Measurements from ENCODE around the gene L3MBTL4. TPM values are rescaled to one million over a fixed set of nuclear protein-coding genes. Genes with fewer than 3 reads are reported as not detected.
A peak's percentile ranks its signal among the peaks of the same experiment; 100 is the strongest.

L3MBTL4 gene
- total and polyA plus RNA-seq, 4 donors, result 0.26 to 4.2 (median 2.0) TPM

DNA sequence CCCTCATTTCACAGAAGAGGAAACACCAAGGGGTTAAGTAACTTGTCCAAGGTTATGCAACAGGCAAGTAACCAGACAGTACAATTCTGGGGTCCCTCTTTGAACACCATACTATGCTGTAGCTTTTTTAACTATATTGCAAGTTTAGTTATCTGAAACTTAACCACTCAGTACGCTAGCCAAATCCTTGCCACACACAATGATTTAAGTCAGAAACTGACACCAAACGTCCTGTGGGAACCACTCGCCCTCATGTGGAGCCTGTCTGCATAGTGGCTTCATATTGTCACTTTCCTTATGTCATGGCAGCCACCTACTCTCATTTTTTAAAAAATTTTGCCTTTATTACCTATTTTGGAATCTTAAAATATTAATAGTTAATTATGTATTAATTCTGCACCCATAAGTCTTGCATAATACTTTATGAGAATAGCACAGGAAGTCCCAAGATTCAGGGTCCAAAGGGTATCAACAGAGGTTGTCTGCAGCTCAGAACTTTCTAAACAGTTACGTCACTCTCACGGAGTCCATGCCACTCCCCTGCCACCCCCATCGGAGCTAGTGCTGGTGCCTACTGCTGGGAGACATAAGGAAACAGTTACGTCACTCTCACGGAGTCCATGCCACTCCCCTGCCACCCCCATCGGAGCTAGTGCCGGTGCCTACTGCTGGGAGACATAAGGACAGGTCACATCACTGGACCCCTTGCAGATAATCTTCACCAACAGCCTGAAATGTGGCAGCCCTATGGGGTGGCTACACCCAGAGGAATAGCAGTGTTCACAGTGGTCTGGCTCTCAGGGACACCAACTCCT, 99.0 kb downstream of the L3MBTL4 start:
- no peak for ATAC-seq (ENCODE audit: low FRiP score)
- H3K4me3 ChIP-seq (ENCODE audit: low read length in 2 of 2), result no peak overlapping the region

DNA sequence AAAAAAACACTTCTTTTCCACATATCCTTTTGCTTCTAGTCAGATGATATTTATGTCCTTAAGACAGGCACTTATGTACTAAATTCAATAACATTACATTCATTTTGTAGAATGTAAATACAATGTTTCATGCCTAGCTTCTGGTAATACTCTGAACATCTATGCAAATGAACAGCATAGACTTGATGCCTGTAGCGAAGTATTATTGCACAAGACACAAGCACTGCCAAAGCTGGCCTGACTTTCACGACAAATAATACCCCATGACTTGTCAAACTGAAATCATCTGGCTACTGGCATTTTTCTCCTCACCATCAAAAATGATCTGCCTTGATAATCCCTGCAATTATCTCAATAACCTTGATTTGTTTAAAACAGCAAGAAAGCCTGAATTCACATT, 101.3 kb downstream of the L3MBTL4 start:
- DNase-seq, result no peak
- H3K36me3 ChIP-seq (ENCODE audit: control insufficient read depth in 1 of 2, insufficient read depth in 2 of 2, low read length in 1 of 2), result no peaks in the 10 kb centered on the region
- WGBS, 2 donors, result 71 to 77% methylated on average over 2 of the region's 2 CpGs
- H3K4me1 ChIP-seq (ENCODE audit: control insufficient read depth in 1 of 2, insufficient read depth in 2 of 2, low read length in 2 of 2), result no peaks in the 10 kb centered on the region
- H3K4me3 ChIP-seq (ENCODE audit: low read length in 2 of 2), result no peak overlapping the region
- no peaks in the 10 kb centered on the region for H3K9me3 ChIP-seq (ENCODE audit: control insufficient read depth, low read length)
- intact Hi-C loops (cut with DNase I), result no loop called here
- no peak for ATAC-seq (ENCODE audit: low FRiP score)
- no peaks in the 10 kb centered on the region for H3K27me3 ChIP-seq (ENCODE audit: control insufficient read depth in 1 of 2, insufficient read depth in 2 of 2, low read length in 1 of 2)
- no peak overlapping the region for H3K27ac ChIP-seq (ENCODE audit: low read depth in 1 of 2, low read length in 2 of 2)

More for the DNA sequence above, 99.0 kb downstream of the L3MBTL4 start:
- intact Hi-C loops (cut with DNase I), result no loop called here
- Histone ChIP-seq H3K36me3 (ENCODE audit: control insufficient read depth in 1 of 2, insufficient read depth in 2 of 2, low read length in 1 of 2) (no peaks in the 10 kb centered on the region), H3K27me3 (ENCODE audit: control insufficient read depth in 1 of 2, insufficient read depth in 2 of 2, low read length in 1 of 2) (no peaks in the 10 kb centered on the region), H3K27ac (ENCODE audit: low read depth in 1 of 2, low read length in 2 of 2) (no peak overlapping the region), H3K4me1 (ENCODE audit: control insufficient read depth in 1 of 2, insufficient read depth in 2 of 2, low read length in 2 of 2) (no peaks in the 10 kb centered on the region), H3K9me3 (ENCODE audit: control insufficient read depth, low read length) (no peaks in the 10 kb centered on the region)
- WGBS, 2 donors, result 43 to 52% methylated on average over 10 of the region's 10 CpGs
- DNase-seq, result no peak

DNA sequence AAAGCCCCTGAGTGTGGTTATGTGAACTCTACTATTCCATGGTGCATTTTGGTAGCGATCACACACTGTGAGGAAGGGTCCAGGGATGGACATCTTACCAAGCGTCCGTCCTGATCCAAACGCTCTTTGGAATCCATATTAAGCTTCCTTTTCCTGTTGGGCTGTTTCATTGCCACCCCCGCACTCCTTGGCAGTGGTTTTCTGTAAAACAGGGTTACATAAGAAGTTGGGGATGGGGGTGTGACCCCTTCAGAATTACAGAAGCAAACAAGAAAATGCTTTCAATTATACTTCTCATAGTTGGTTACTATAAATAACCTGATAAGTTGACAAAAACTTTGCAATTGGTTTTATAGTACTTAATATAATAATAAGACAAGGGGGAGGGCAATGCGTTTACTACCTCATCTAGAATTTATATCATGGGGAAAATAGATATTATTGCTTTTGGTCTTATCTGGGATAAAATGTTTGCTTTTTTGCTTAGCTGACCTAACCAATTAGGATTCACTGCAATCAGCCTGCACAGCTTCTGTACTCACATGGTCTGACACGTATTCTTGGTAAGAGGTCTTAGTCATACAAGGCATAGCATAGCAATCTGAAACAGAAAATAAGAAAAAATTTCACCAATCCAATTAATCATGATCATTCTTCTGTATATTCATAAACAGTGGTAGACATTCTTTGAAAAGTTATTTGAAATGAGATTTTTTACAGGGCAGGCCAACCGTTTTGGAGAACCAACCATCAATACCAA, 103.1 kb downstream of the L3MBTL4 start:
- intact Hi-C loops (cut with DNase I), result no loop called here
- H3K27ac ChIP-seq (ENCODE audit: low read depth in 1 of 2, low read length in 2 of 2), result no peak overlapping the region
- no peaks in the 10 kb centered on the region for H3K9me3 ChIP-seq (ENCODE audit: control insufficient read depth, low read length)
- no peak for DNase-seq
- no peaks in the 10 kb centered on the region for H3K27me3 ChIP-seq (ENCODE audit: control insufficient read depth in 1 of 2, insufficient read depth in 2 of 2, low read length in 1 of 2)
- H3K4me3 ChIP-seq (ENCODE audit: low read length in 2 of 2), result no peak overlapping the region
- H3K36me3 ChIP-seq (ENCODE audit: control insufficient read depth in 1 of 2, insufficient read depth in 2 of 2, low read length in 1 of 2), result no peaks in the 10 kb centered on the region
- 72 to 80% methylated on average over 8 of the region's 8 CpGs for WGBS, 2 donors
- no peaks in the 10 kb centered on the region for H3K4me1 ChIP-seq (ENCODE audit: control insufficient read depth in 1 of 2, insufficient read depth in 2 of 2, low read length in 2 of 2)
- ATAC-seq (ENCODE audit: low FRiP score), result no peak

DNA sequence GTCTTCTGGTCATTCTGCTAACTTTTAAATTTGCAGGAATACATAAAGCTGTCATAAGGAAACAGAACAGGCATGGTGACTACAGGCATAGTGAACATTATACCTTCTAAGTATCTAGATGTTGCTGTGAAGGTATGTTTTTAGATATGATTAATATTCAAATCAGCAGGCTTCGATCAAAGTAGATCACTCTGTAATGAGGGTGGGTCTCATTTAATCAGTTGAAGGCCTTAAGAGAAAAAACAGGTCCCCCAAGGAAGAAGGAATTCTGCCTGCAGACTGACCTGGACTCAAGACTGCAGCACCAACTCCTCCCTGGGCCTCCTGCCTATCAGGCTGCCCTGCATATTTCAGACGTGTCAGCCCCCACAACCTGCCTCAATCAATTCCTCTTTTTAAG, 104.0 kb downstream of the L3MBTL4 start:
- WGBS, 2 donors, result 78 to 81% methylated on average over 2 of the region's 2 CpGs
- H3K36me3 ChIP-seq (ENCODE audit: control insufficient read depth in 1 of 2, insufficient read depth in 2 of 2, low read length in 1 of 2), result no peaks in the 10 kb centered on the region
- no peak for DNase-seq
- no peak overlapping the region for H3K4me3 ChIP-seq (ENCODE audit: low read length in 2 of 2)
- no peak for ATAC-seq (ENCODE audit: low FRiP score)
- H3K4me1 ChIP-seq (ENCODE audit: control insufficient read depth in 1 of 2, insufficient read depth in 2 of 2, low read length in 2 of 2), result no peaks in the 10 kb centered on the region
- no peaks in the 10 kb centered on the region for H3K9me3 ChIP-seq (ENCODE audit: control insufficient read depth, low read length)
- no peaks in the 10 kb centered on the region for H3K27me3 ChIP-seq (ENCODE audit: control insufficient read depth in 1 of 2, insufficient read depth in 2 of 2, low read length in 1 of 2)
- H3K27ac ChIP-seq (ENCODE audit: low read depth in 1 of 2, low read length in 2 of 2), result no peak overlapping the region
- intact Hi-C loops (cut with DNase I), result no loop called here

DNA sequence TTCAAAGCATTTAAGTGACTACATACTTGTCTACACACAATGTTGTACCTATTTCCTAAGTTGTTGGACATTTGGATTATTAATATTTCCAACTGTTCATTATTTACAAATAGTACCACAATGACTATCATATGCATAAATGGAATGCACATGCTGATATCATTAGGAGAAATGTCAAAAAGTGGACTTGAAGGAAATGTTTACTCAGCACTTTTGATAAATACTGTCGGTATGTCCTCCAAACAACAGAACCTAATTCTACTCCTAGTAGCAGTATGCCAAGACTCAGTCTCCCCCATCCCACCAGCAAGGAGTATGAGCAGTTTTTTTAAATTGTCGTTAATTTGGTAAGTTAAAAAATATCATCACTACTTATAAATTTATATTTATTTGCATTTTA, 116.8 kb downstream of the L3MBTL4 start:
- no peak for DNase-seq
- H3K9me3 ChIP-seq (ENCODE audit: control insufficient read depth, low read length), result no peaks in the 10 kb centered on the region
- H3K4me1 ChIP-seq (ENCODE audit: control insufficient read depth in 1 of 2, insufficient read depth in 2 of 2, low read length in 2 of 2), result no peaks in the 10 kb centered on the region
- H3K27me3 ChIP-seq (ENCODE audit: control insufficient read depth in 1 of 2, insufficient read depth in 2 of 2, low read length in 1 of 2), result no peaks in the 10 kb centered on the region
- no peaks in the 10 kb centered on the region for H3K36me3 ChIP-seq (ENCODE audit: control insufficient read depth in 1 of 2, insufficient read depth in 2 of 2, low read length in 1 of 2)
- no peak overlapping the region for H3K27ac ChIP-seq (ENCODE audit: low read depth in 1 of 2, low read length in 2 of 2)
- no peak for ATAC-seq (ENCODE audit: low FRiP score)
- WGBS, 2 donors, result 78 to 84% methylated on average over 2 of the region's 2 CpGs
- intact Hi-C loops (cut with DNase I), result no loop called here
- no peak overlapping the region for H3K4me3 ChIP-seq (ENCODE audit: low read length in 2 of 2)

DNA sequence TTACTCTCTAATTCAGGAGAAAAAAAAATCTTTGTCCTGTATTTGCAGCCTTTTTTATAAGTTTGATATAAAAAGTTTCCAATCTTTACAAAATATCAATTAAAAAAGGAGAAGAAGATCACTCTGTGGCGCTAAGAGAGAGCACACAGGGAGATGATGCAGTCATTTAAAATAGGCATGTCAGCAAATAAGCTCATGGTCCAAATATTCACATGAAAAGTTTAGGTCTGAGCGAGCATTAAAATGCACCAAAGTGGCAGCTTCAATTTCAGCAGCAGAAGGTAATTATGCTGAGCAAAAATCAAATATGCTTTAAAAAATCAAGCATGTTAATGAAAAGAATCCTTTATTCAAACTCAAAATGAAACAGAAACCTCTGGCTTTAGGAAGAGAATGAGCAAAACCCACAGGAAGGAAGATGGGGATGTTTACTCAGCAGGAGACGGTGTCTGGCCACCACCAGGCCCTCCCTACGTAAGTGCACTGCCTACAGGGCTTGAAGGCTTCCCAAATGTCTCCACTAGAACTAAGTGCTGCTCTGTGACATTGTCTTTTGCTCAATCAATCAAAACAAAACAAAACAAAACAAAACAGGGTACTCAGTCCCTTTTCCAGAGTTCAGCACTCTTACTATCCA, 120.4 kb downstream of the L3MBTL4 start:
- H3K9me3 ChIP-seq (ENCODE audit: control insufficient read depth, low read length), result no peaks in the 10 kb centered on the region
- intact Hi-C loops (cut with DNase I), result no loop called here
- H3K36me3 ChIP-seq (ENCODE audit: control insufficient read depth in 1 of 2, insufficient read depth in 2 of 2, low read length in 1 of 2), result no peaks in the 10 kb centered on the region
- H3K4me3 ChIP-seq (ENCODE audit: low read length in 2 of 2), result no peak overlapping the region
- 54 to 64% methylated on average over 4 of the region's 4 CpGs for WGBS, 2 donors
- ATAC-seq (ENCODE audit: low FRiP score), result no peak
- H3K27me3 ChIP-seq (ENCODE audit: control insufficient read depth in 1 of 2, insufficient read depth in 2 of 2, low read length in 1 of 2), result no peaks in the 10 kb centered on the region
- no peak overlapping the region for H3K27ac ChIP-seq (ENCODE audit: low read depth in 1 of 2, low read length in 2 of 2)
- peak in 1 of 2 donors; percentile 63 for DNase-seq
- no peaks in the 10 kb centered on the region for H3K4me1 ChIP-seq (ENCODE audit: control insufficient read depth in 1 of 2, insufficient read depth in 2 of 2, low read length in 2 of 2)

DNA sequence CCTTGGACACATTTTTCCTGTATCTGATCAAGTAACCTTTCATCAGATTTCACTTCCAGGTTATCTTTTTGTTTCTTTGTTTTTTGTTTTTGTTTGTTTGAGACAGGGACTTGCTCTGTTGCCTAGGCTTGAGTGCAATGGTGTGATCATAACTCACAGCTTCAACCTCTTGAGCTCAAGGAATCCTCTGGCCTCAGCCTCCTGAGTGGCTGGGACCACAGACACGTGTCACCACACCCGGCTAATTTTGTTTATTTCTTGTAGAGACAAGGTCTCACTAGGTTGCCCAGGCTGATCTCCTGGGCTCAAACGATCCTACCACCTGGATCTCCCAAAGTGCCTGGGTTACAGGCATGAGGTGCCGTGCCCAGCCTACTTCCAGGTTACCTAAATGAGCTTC, 124.9 kb downstream of the L3MBTL4 start:
- WGBS, 2 donors, result 63 to 78% methylated on average over 4 of the region's 4 CpGs
- H3K36me3 ChIP-seq (ENCODE audit: control insufficient read depth in 1 of 2, insufficient read depth in 2 of 2, low read length in 1 of 2), result no peaks in the 10 kb centered on the region
- intact Hi-C loops (cut with DNase I), result no loop called here
- H3K4me1 ChIP-seq (ENCODE audit: control insufficient read depth in 1 of 2, insufficient read depth in 2 of 2, low read length in 2 of 2), result no peaks in the 10 kb centered on the region
- no peak overlapping the region for H3K27ac ChIP-seq (ENCODE audit: low read depth in 1 of 2, low read length in 2 of 2)
- H3K9me3 ChIP-seq (ENCODE audit: control insufficient read depth, low read length), result no peaks in the 10 kb centered on the region
- no peaks in the 10 kb centered on the region for H3K27me3 ChIP-seq (ENCODE audit: control insufficient read depth in 1 of 2, insufficient read depth in 2 of 2, low read length in 1 of 2)
- DNase-seq (no peak), ATAC-seq (ENCODE audit: low FRiP score) (no peak)
- no peak overlapping the region for H3K4me3 ChIP-seq (ENCODE audit: low read length in 2 of 2)

DNA sequence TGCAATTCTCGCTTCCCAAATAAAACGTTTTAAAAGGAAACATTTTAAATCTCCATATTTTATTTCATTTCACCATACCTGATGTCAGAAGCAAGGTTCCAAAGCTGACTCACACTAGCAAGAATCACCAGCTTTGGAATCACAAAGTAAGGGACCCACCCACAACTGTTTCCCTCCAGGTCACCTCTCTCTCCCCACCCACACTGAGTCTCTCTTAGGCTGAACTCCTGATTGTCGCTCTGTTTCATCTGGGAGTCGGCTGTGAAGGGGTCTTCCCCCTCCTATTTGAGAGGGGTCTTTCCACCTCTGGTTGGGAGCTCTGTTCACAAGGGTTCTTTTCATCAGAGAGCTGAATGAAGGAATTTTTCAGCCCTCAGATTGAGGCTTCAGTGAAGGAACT, 128.1 kb downstream of the L3MBTL4 start:
- Histone ChIP-seq H3K27ac (ENCODE audit: low read depth in 1 of 2, low read length in 2 of 2) (no peak overlapping the region), H3K36me3 (ENCODE audit: control insufficient read depth in 1 of 2, insufficient read depth in 2 of 2, low read length in 1 of 2) (no peaks in the 10 kb centered on the region), H3K9me3 (ENCODE audit: control insufficient read depth, low read length) (no peaks in the 10 kb centered on the region), H3K4me1 (ENCODE audit: control insufficient read depth in 1 of 2, insufficient read depth in 2 of 2, low read length in 2 of 2) (no peaks in the 10 kb centered on the region), H3K4me3 (ENCODE audit: low read length in 2 of 2) (no peak overlapping the region), H3K27me3 (ENCODE audit: control insufficient read depth in 1 of 2, insufficient read depth in 2 of 2, low read length in 1 of 2) (no peaks in the 10 kb centered on the region)
- DNase-seq (no peak), ATAC-seq (ENCODE audit: low FRiP score) (no peak)
- intact Hi-C loops (cut with DNase I), result no loop called here
- 69 to 72% methylated on average over 4 of the region's 4 CpGs for WGBS, 2 donors
